GM20431 (cell line): ENCODE results near the gene STUM.

Experiments used
- in situ Hi-C: fragments of 300-500 bp; cut with MseI, MboI; formaldehyde crosslinking; loops from one replicate; pipeline ENCODE4 v1.15.0; 2020; ENCODE audit warnings: low sequenced_read_pairs; ENCODE audit not compliant: unreplicated experiment

Gene STUM

GRCh38 chr1:226532553-226532952 is 16.0 kb upstream of the STUM start:
- in situ Hi-C loops = no loop called here

DNA sequence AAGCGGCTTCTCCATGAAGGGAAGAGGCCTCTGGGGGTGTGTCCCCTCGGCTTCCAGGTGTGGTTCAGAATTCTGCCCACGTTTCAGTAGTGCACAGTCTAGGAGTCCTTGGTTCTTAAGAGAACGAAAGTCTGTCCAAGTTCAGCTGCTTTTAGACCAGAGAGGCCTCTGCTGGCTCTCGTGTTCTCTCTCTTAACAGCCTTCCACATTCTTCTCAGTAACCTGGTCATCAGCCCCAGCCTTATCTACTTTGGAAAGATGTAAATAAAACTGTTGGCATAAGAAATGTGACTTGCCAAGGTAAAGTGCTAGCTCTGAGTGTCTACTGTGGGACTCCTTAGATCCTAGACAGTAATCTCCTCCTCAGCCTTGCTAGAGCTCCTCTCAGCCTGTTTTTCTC is 15.3 kb upstream of the STUM start:
- in situ Hi-C loops = no loop called here

GRCh38 chr1:226534098-226534497 is 14.5 kb upstream of the STUM start:
- in situ Hi-C loops = no loop called here

DNA sequence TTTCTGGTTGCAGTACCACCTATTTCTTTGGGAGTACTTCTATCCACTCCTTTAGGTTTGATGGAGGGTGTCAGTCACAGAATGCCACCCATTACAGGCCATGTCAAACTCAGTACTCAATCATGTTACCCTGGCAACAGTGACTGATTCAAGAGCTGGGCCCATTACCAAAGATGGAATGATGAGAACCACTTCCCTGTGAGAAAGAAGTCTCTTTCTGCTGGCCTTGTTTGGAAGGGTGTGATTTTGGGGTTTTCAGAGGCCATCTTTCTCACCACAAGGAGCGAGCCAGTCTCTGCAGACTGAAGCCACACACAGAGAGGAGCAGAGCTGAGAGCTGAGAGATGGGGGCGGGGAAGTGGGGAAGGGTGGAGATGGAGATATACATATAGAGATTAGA is 13.9 kb upstream of the STUM start:
- in situ Hi-C loops = no loop called here

DNA sequence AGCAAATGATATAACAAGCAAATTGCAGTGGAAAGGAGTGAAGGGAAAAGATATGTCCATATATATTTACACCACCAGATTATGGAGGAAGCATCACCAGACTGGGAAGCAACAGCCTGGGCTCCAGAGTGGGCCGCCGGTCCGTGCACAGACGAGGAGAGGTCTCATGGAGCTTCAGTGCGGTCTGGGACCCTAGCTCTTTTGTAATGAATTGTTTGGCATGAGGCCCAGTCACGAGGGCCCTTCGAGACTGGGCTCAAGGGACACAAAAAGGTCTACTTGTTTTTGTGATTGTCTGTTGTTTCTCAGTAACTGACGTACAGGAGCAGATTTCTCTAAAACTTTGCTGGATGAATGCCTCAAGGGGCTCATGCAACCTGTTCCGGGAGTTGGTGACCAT is 12.9 kb upstream of the STUM start:
- in situ Hi-C loops = no loop called here

GRCh38 chr1:226541231-226541630 is 7.3 kb upstream of the STUM start:
- in situ Hi-C loops = no loop called here

DNA sequence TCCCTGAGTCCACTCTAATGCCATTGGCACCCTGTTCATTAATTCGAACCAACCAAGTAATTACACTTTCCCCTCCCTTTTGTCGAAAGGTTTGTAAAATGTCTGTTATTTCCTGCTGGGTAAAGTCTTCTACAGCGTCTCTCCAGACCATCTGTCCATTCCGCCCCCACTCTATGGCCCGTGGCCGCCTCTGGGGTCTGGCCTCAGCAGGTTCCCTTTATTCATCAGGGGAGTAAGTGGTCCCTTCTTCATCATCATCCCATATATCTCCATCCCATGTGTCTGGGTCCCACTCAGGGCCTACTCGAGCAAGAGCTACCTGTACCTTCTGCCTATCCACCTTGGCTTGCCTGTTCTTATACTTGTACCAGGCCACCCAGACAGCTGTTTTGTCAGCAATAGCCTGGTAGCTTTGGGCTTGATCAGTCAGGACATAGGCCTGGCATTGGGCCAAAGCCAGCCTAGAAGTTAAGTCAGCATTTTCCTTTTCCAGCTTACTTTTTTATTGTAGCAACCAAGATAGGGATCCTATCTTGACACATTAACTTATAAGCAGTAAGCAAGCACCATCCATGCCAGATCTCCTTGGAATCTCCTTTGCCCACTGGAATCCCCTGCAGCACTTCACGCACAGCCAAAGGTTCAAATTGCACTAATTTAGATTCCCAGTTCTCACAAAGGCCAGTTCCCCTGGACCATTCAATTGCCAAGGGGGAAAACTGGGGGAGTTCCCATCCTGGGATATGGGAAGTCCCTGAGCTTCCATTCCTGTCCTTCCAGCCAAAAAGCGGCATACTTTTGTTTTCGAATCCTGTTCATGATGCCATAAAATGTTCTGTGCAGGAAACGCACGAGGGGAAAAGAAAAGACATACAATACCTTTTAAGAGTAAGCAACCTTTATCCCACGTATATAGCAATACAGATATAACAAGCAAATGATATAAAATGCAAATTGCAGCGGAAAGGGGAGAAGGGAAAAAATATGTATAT is 6.6 kb upstream of the STUM start:
- in situ Hi-C loops = no loop called here

- in situ Hi-C loops = no loop called here
Observed at GRCh38 chr1:226542623-226543103, 5.9 kb upstream of the STUM start.

GRCh38 chr1:226545836-226546596 is 2.5 kb upstream of the STUM start:
- in situ Hi-C loops = no loop called here

DNA sequence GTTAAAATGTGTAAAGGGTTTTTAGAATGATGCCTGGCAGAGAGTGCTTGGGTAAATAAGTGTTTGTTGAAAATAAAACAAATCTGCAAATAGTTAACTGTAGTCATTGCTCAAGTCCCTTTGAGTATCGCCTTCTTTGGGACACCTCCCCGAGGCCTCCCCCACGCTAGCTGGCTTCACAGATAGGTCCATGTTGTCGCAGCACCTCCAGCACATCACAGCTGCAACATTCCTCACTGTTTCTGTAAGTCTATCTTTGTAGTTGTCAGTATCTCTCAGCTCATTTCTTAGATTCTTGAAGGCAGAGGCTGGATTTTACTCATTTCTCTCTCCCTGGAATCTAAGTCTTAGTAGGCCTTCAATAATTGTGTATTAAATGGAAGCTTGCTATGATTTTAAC is 1.6 kb upstream of the STUM start:
- in situ Hi-C loops = no loop called here

DNA sequence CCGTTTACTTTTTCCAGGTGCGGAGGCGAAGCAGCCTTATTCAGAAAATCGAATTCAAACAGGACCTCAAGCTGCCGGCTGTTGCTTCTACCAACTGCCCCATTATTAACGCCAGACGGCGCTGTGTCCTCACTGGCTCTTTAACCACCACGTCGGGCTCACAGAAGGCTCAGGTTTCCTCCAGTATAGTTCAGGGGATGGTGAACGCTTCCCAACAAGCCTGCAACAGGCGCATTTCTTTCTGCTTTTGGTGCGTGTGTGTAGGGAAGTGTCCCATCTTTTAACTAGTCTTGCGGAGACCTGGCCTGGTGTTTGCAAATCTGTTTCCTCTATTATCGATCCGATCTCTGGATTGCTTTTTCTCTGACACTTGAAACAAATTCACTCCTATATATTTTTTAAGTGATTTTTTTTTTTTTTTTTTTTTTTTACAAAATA is 791 bp upstream of the STUM start:
- in situ Hi-C loops = no loop called here

- in situ Hi-C loops = no loop called here
Observed at GRCh38 chr1:226549094-226549936, 751 bp downstream of the STUM start.

DNA sequence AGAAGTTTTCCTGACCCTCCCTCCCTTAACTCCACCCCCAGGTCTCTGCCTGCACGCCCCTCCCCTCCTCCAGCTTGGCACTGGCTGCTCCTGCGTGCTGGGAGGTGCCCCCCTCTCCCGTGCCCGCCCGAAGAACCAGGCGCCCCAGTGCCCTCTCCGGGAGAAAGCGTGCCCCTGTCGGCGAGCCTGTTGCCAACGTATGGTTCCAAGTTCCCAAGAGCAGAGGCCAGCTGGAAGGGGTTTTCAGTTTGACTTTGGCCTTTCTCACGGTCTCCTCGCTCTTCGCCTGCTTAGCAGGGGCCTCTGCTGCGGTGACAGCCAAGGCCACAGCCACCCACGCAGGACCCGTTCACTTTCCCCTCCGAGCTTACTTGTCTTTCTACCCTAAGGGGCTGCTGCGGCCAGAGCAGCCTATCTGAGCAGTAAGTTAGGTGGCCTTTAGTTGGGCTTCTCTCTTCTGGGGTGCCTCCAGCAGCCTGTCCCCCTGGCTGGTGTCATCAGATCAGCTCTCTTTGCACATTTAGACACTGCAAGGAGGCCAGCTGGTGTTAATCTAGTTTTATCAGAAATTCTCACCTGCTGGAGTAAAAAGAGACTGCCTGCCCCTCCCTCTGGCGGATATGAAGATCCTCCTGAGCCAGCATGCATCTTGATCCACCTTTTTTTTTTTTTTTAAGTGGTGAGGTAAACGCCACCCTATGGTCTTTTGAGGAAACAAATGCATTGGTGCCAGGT is 1.5 kb downstream of the STUM start:
- in situ Hi-C loops = no loop called here

DNA sequence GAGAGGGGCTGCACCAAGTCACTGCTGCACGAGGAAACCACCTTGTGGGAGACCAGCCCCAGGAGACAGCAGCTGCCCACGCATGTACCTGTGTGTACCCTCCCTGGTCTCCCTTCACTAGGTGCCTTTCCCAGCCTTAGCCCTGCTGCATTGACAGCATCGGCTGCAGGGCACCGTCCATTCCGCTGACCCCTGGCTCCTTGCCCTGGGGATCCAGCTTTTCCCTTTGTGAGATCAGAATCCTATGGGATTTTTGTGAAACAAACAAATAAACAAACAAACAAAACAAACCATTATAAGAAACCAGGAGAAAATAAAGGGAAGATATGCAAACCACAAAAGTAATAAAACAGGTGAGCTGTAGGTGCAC is 2.1 kb downstream of the STUM start:
- in situ Hi-C loops = no loop called here

GRCh38 chr1:226551299-226551698 is 2.7 kb downstream of the STUM start:
- in situ Hi-C loops = no loop called here

- in situ Hi-C loops = no loop called here
Observed at GRCh38 chr1:226552061-226552460, 3.5 kb downstream of the STUM start.

- in situ Hi-C loops = no loop called here
Observed at GRCh38 chr1:226553266-226553923, 4.8 kb downstream of the STUM start.

- in situ Hi-C loops = no loop called here
Observed at GRCh38 chr1:226553924-226554282, 5.3 kb downstream of the STUM start.

- in situ Hi-C loops = no loop called here
Observed at GRCh38 chr1:226555092-226555491, 6.5 kb downstream of the STUM start.
